Measurements from ENCODE around the gene AP2M1. TPM values are rescaled to one million over a fixed set of nuclear protein-coding genes. Genes with fewer than 3 reads are reported as not detected.

Gene AP2M1
- total RNA-seq, 4 donors from 2014 or later: 110 to 132 (median 117) TPM

GRCh38 chr3:184133840-184134745 is 40.6 kb upstream of the AP2M1 start:
- peak overlapping the region; percentile 88 to 97 (median 93) for H3K27ac ChIP-seq
- peak overlapping the region; percentile 65 to 97 (median 80) for H3K4me3 ChIP-seq
- no peaks in the 10 kb centered on the region for H3K9me3 ChIP-seq
- H3K27me3 ChIP-seq: no peaks in the 10 kb centered on the region
- peak; percentile 85 for ATAC-seq
- TF ChIP-seq CTCF (IDR thresholded peaks at IDR 0.05 in 4 of 5, conservative IDR thresholded peaks at IDR 0.05 in 1 of 5) (no peak), POLR2A (IDR thresholded peaks at IDR 0.05) (peak; percentile 51 to 62)
- H3K4me1 ChIP-seq: peaks cover 15 to 25% of the 10 kb centered on the region in 2 donors
- in situ Hi-C loops (cut with MboI; ENCODE audit: low sequenced_read_pairs in 4 of 4): loop anchor here in 3 of 4 donors (10.0 to 25.0 kb wide), 3 partner anchors 51 to 247 kb away; partner anchors contain the start of genes PARL (in 3 of the 3), ABCF3 (in 2 of the 3), ALG3 (in 1 of the 3) and EEF1AKMT4 (in 1 of the 3)
- intact Hi-C loops (cut with DNase I; ENCODE audit: low total_unique reads): loop anchor here (1.0 to 10.0 kb wide), 7 partner anchors 21 to 849 kb away; partner anchors contain the start of genes ABCC5, ALG3, AP2M1 and DVL3
- peaks cover 0 to 18% of the 10 kb centered on the region in 2 donors for H3K36me3 ChIP-seq
- peak; percentile 83 to 86 for DNase-seq

DNA sequence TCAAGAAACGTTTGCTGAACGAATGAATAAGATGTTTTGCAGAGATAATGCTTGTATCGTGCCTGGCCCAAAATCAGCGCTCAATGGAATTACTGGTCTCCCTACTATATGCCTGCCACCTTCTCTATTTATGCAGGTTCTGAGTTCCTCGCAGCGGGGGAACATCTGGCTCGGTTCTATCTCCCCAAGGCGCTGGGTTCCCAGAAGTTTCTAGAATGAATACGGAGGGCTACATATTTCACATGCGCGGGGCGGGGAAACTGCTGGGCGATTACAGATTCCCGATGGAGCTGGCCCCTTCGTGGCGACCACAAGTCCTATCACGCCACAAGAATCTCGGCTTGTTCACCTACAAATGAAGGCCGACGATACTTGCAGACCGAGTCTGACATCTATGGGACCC is 39.9 kb upstream of the AP2M1 start:
- peaks cover 0 to 18% of the 10 kb centered on the region in 2 donors for H3K36me3 ChIP-seq
- no peak for TF ChIP-seq POLR2A (IDR thresholded peaks at IDR 0.05)
- no peak for TF ChIP-seq CTCF (IDR thresholded peaks at IDR 0.05 in 4 of 5, conservative IDR thresholded peaks at IDR 0.05 in 1 of 5)
- ATAC-seq (peak; percentile 9 to 18), DNase-seq (no peak)
- H3K4me3 ChIP-seq: peak overlapping the region; percentile 65 to 97 (median 80)
- intact Hi-C loops (cut with DNase I; ENCODE audit: low total_unique reads): loop anchor here (1.0 to 10.0 kb wide), 8 partner anchors 21 to 850 kb away; partner anchors contain the start of genes ABCC5, ABCF3, ALG3 and AP2M1
- H3K9me3 ChIP-seq: no peaks in the 10 kb centered on the region
- H3K27me3 ChIP-seq: no peaks in the 10 kb centered on the region
- H3K4me1 ChIP-seq: peaks cover 15 to 25% of the 10 kb centered on the region in 2 donors
- H3K27ac ChIP-seq: peak overlapping the region; percentile 88 to 97 (median 93)
- in situ Hi-C loops (cut with MboI; ENCODE audit: low sequenced_read_pairs in 4 of 4): loop anchor here in 3 of 4 donors (10.0 to 25.0 kb wide), 3 partner anchors 50 to 247 kb away; partner anchors contain the start of genes PARL (in 3 of the 3), ABCF3 (in 2 of the 3), ALG3 (in 1 of the 3) and EEF1AKMT4 (in 1 of the 3)

- peak; percentile 90 to 91 for DNase-seq
- Histone ChIP-seq H3K36me3 (peaks cover 0 to 23% of the 10 kb centered on the region in 2 donors), H3K9me3 (no peaks in the 10 kb centered on the region), H3K4me1 (peaks cover 15 to 25% of the 10 kb centered on the region in 2 donors), H3K27me3 (no peaks in the 10 kb centered on the region), H3K4me3 (peak within 1 kb of the TSS; percentile 65 to 97 (median 80)), H3K27ac (peak within 1 kb of the TSS; percentile 88 to 97 (median 93))
- peak; percentile 89 to 94 for ATAC-seq
- in situ Hi-C loops (cut with MboI; ENCODE audit: low sequenced_read_pairs in 4 of 4): loop anchor here in 3 of 4 donors (10.0 to 25.0 kb wide), 3 partner anchors 49 to 248 kb away; partner anchors contain the start of genes PARL (in 3 of the 3), ABCF3 (in 2 of the 3), ALG3 (in 1 of the 3) and EEF1AKMT4 (in 1 of the 3)
- intact Hi-C loops (cut with DNase I; ENCODE audit: low total_unique reads): loop anchor here (1.0 to 10.0 kb wide), 5 partner anchors 39 to 851 kb away; partner anchors contain the start of genes ABCC5, ABCF3, AP2M1 and PSMD2
- TF ChIP-seq CTCF (IDR thresholded peaks at IDR 0.05 in 4 of 5, conservative IDR thresholded peaks at IDR 0.05 in 1 of 5) (peak in 4 of 5 experiments; percentile 32 to 55 (median 47)), POLR2A (IDR thresholded peaks at IDR 0.05) (peak; percentile 70 to 72)
Observed at GRCh38 chr3:184135149-184135910, 39.3 kb upstream of the AP2M1 start, which contains the start of gene EIF2B5. Gene EIF2B5, plus strand, starts transcription at chr3:184135358. Its CDS starts 28 bp downstream, at chr3:184135386.

DNA sequence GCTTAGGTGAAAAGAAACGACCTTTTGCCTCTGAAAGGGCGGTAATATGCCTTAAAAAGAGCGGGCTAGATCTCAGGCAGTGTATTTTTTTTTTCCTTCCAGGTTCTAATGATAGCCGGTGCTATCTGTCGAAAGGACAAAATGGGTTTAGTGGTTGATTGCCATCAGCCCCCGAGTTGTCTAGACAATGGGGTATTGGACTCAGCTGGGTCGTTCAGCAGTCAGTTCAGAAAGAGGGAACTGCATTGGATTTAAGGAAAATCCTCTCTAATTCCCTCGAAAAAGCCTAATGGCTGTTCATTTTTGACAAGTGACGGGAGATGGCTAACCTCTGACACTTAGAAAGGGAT is 38.8 kb upstream of the AP2M1 start:
- TF ChIP-seq CTCF (IDR thresholded peaks at IDR 0.05 in 4 of 5, conservative IDR thresholded peaks at IDR 0.05 in 1 of 5) (no peak), POLR2A (IDR thresholded peaks at IDR 0.05) (no peak)
- intact Hi-C loops (cut with DNase I; ENCODE audit: low total_unique reads): loop anchor here (1.0 to 10.0 kb wide), 5 partner anchors 39 to 851 kb away; partner anchors contain the start of genes ABCC5, ABCF3, AP2M1 and PSMD2

More for the DNA sequence above, 38.8 kb upstream of the AP2M1 start:
- no peaks in the 10 kb centered on the region for H3K27me3 ChIP-seq
- peak overlapping the region; percentile 65 to 97 (median 80) for H3K4me3 ChIP-seq
- no peak for ATAC-seq
- DNase-seq: no peak
- peak overlapping the region; percentile 88 to 97 (median 93) for H3K27ac ChIP-seq
- in situ Hi-C loops (cut with MboI; ENCODE audit: low sequenced_read_pairs in 4 of 4): loop anchor here in 3 of 4 donors (10.0 to 25.0 kb wide), 3 partner anchors 49 to 249 kb away; partner anchors contain the start of genes PARL (in 3 of the 3), ABCF3 (in 2 of the 3), ALG3 (in 1 of the 3) and EEF1AKMT4 (in 1 of the 3)
- H3K4me1 ChIP-seq: peaks cover 15 to 25% of the 10 kb centered on the region in 2 donors
- H3K36me3 ChIP-seq: peaks cover 0 to 29% of the 10 kb centered on the region in 2 donors
- no peaks in the 10 kb centered on the region for H3K9me3 ChIP-seq

Measured in gastrocnemius medialis (tissue), 4 donors.